RCC 7860 (cell line): ENCODE data around the gene ZCCHC24.
"Not testable (repeated sequence)": the region's sequence is repeated elsewhere in the genome, so short reads cannot be mapped to it uniquely, and the experiment has no call there.

Source experiments
- DNase-seq: peaks from one replicate; pipeline ENCODE4 v3.0.0-alpha.2; 2015; ENCODE audit warnings: low spot score
- FAIRE-seq: peaks from 2 replicates; lab custom pipeline; 2012; peaks lifted over from hg19 to GRCh38; lab: Jason Lieb, UNC

ZCCHC24 gene

GRCh38 chr10:79335470-79336235 is 109.8 kb downstream of the ZCCHC24 start:
- no peak for FAIRE-seq
- no peak for DNase-seq

DNA sequence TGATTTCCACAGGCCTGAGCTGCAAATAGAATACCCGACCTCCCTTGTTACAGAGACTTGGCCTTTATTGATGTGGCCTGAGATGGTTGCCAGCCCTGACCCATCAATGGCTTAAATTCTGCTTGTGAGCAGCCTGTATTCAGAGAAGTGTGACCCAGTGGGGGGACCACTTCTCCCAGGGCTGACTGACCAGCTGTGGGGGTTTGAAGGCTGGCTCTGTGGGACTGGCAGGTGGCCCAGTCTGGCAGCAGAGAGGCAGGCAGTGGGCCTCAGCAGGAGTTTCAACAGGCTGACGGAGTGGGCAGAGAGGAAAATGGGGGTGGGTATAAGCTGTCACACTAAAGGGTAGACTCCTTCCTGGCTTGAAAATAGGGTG is 110.3 kb downstream of the ZCCHC24 start:
- FAIRE-seq (no peak), DNase-seq (no peak)

- DNase-seq (no peak), FAIRE-seq (no peak)
Observed at GRCh38 chr10:79334573-79334972, 110.9 kb downstream of the ZCCHC24 start.

DNA sequence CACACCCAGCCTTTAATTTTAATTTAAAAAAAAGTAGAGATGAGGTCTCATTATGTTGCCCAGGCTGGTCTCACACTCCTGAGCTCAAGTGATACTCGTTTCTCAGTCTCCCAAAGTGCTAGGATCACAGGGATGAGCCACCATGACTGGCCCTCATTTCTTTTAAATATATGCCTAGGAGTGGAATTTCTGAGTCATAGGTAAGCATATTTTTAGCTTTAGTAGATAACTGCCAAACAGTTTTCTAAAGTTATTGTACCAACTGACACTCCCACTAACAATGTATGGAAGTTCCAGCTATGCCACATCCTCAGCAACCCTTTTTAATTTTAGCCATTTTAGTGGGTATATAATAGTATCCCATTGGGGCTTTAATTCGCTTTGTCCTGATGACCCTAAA is 111.9 kb downstream of the ZCCHC24 start:
- peak; percentile 86 for DNase-seq
- FAIRE-seq = peak; percentile 67

DNA sequence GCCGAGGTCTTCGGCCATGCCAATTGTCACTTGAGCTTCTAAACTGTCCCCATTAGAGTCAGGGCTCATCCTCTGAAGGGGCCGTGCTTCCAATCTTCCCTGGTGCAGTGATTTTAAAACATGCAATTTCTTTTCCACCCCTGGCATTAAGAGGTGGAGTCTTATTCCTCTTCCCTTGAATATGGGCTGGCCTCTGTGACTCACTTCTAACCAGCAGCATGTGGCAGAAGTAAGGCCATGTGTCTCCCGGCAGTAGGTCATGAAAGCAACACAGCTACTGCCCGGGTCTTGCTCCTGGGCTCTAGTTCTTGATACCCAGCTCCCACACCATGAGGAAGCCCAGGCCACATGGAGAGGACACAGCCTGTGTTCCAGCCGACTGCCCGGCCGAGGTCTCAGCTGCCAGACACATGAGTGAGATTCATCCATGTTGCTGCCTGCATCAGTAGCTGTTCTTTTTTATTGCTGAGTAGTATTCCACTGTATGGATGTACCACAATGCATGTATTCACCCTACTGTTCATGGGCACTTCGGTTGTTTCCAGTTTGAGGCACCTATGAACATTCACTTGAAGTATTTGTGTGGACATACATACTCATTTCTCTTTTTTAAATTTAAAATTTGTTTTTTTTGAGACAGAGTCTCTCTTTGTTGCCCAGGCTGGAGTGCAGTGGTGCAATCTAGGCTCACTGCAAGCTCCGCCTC is 112.7 kb downstream of the ZCCHC24 start:
- DNase-seq, FAIRE-seq: not testable (repeated sequence)
